Measurements from ENCODE around the gene ANKRD53.

DNA sequence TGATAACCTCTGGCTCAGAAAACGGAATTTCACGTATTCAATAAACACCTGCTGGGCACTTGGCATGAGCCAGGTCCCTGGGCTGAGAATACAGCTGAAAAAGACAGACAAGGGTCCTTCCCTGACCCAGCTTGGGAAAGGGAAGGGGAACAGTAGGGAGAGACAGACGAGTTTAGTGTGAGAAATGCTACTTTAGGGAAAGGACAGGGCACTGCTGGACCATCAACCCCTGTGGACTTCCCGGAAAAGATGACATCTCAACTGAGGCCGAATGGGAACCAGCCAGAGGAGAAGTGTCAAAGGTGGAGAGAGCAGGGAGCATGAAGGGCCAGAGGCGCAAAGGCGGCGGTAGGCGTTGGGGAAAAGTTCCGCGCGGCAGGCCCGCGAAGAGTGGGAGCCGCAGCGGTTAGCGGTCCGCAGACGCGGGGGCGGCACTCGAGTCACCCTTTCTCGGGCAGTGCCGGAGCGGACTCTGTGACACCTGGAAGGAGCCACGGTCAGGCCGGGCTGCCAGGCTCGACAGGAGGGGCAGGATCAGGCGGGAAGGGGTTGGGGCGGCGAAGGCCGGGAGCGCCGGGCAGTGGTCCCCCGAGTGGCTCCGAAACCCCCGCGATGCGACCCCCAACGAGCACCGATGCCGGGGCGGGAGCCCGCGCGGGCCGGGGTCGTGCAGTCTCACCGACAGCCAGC lies 15.7 kb downstream of the ANKRD53 start:
- TF ChIP-seq, protein P1, sequence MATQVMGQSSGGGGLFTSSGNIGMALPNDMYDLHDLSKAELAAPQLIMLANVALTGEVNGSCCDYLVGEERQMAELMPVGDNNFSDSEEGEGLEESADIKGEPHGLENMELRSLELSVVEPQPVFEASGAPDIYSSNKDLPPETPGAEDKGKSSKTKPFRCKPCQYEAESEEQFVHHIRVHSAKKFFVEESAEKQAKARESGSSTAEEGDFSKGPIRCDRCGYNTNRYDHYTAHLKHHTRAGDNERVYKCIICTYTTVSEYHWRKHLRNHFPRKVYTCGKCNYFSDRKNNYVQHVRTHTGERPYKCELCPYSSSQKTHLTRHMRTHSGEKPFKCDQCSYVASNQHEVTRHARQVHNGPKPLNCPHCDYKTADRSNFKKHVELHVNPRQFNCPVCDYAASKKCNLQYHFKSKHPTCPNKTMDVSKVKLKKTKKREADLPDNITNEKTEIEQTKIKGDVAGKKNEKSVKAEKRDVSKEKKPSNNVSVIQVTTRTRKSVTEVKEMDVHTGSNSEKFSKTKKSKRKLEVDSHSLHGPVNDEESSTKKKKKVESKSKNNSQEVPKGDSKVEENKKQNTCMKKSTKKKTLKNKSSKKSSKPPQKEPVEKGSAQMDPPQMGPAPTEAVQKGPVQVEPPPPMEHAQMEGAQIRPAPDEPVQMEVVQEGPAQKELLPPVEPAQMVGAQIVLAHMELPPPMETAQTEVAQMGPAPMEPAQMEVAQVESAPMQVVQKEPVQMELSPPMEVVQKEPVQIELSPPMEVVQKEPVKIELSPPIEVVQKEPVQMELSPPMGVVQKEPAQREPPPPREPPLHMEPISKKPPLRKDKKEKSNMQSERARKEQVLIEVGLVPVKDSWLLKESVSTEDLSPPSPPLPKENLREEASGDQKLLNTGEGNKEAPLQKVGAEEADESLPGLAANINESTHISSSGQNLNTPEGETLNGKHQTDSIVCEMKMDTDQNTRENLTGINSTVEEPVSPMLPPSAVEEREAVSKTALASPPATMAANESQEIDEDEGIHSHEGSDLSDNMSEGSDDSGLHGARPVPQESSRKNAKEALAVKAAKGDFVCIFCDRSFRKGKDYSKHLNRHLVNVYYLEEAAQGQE (IDR thresholded peaks at IDR 0.05; ENCODE audit: insufficient read depth in 1 of 2, low read depth in 2 of 2, low read length in 2 of 2), result no peak
- no peak for TF ChIP-seq SIN3A (IDR thresholded peaks at IDR 0.05; ENCODE audit: borderline replicate concordance, insufficient read depth, low read length)

Data from PFSK-1 (cell line).